ENCODE results near the gene ISM2. TPM values are rescaled to one million over a fixed set of nuclear protein-coding genes. Genes with fewer than 3 reads are reported as not detected.
"Not testable (repeated sequence)": the region's sequence is repeated elsewhere in the genome, so short reads cannot be mapped to it uniquely, and the experiment has no call there.

The ISM2 gene
- under 1 TPM in 2 of 3 donors, not detected in 1; 0.10 to 0.98 TPM for total RNA-seq
- long read RNA-seq, donor 1: 0 reads
- long read RNA-seq, donor 2: 0 reads

- no peak for TF ChIP-seq CTCF (IDR thresholded peaks at IDR 0.05)
- DNase-seq (peak in 2 of 3 donors; percentile 34 to 61), ATAC-seq (peak; percentile 77)
- Histone ChIP-seq H3K4me3 (no peak within 1 kb of the TSS), H3K4me1 (ENCODE audit: low read depth) (peaks cover 12% of the 10 kb centered on the region), H3K36me3 (ENCODE audit: low read depth) (no peaks in the 10 kb centered on the region), H3K9me3 (no peaks in the 10 kb centered on the region)
- intact Hi-C loops (cut with DNase I, micrococcal nuclease): no loop called here
These were observed at the start of gene ISM2 for GRCh38 chr14:77498120-77498979. ISM2 (minus strand) TSS chr14:77498816; CDS start chr14:77498793, 23 bp downstream.

- no peak for ATAC-seq
- TF ChIP-seq CTCF (IDR thresholded peaks at IDR 0.05): no peak
- no peak for DNase-seq
- intact Hi-C loops (cut with DNase I, micrococcal nuclease): no loop called here
- H3K36me3 ChIP-seq (ENCODE audit: low read depth): peaks cover 5% of the 10 kb centered on the region
- peaks cover 5% of the 10 kb centered on the region for H3K4me1 ChIP-seq (ENCODE audit: low read depth)
- no peaks in the 10 kb centered on the region for H3K9me3 ChIP-seq
- no peak overlapping the region for H3K4me3 ChIP-seq
These were observed 49.0 kb upstream of the ISM2 start for GRCh38 chr14:77547512-77548180.

- ATAC-seq; H3K4me3 ChIP-seq; intact Hi-C loops (cut with DNase I, micrococcal nuclease); H3K4me1 ChIP-seq (ENCODE audit: low read depth); DNase-seq; H3K36me3 ChIP-seq (ENCODE audit: low read depth); H3K9me3 ChIP-seq: not testable (repeated sequence)
These were observed 46.6 kb upstream of the ISM2 start for GRCh38 chr14:77545171-77545570.

- intact Hi-C loops (cut with DNase I, micrococcal nuclease): no loop called here
- Histone ChIP-seq H3K9me3 (no peaks in the 10 kb centered on the region), H3K36me3 (ENCODE audit: low read depth) (peaks cover 5% of the 10 kb centered on the region), H3K4me3 (no peak overlapping the region), H3K4me1 (ENCODE audit: low read depth) (peaks cover 5% of the 10 kb centered on the region)
- TF ChIP-seq CTCF (IDR thresholded peaks at IDR 0.05): no peak
- DNase-seq (no peak), ATAC-seq (no peak)
These were observed 46.0 kb upstream of the ISM2 start for GRCh38 chr14:77544571-77544970.

- Histone ChIP-seq H3K9me3 (no peaks in the 10 kb centered on the region), H3K4me1 (ENCODE audit: low read depth) (peaks cover 5% of the 10 kb centered on the region), H3K36me3 (ENCODE audit: low read depth) (no peaks in the 10 kb centered on the region), H3K4me3 (no peak overlapping the region)
- intact Hi-C loops (cut with DNase I, micrococcal nuclease): no loop called here
- no peak for ATAC-seq
- no peak for DNase-seq
- TF ChIP-seq CTCF (IDR thresholded peaks at IDR 0.05): no peak
These were observed 45.2 kb upstream of the ISM2 start for GRCh38 chr14:77543637-77544334.

GRCh38 chr14:77543240-77543551 lies 44.6 kb upstream of the ISM2 start:
- TF ChIP-seq CTCF (IDR thresholded peaks at IDR 0.05): no peak
- no peaks in the 10 kb centered on the region for H3K9me3 ChIP-seq
- DNase-seq (no peak), ATAC-seq (no peak)
- intact Hi-C loops (cut with DNase I, micrococcal nuclease): no loop called here
- peaks cover 5% of the 10 kb centered on the region for H3K4me1 ChIP-seq (ENCODE audit: low read depth)
- no peaks in the 10 kb centered on the region for H3K36me3 ChIP-seq (ENCODE audit: low read depth)
- no peak overlapping the region for H3K4me3 ChIP-seq

All from mucosa of descending colon (tissue), 3 donors.